SU-DHL-6 (cell line): Measurements from ENCODE around the gene ATE1.

Experiments
- EZH2phosphoT487 ChIP-seq: fragments of 200-600 bp; sonication (generic), shearing (Covaris generic); conservative IDR thresholded peaks from 2 replicates; pipeline ENCODE4 v1.6.1; 2018; ENCODE audit warnings: mild to moderate bottlenecking, antibody characterized with exemption, low read length, moderate library complexity, mixed read lengths
- TF ChIP-seq, protein P1 (sequence below): fragments of 200-600 bp; sonication (generic); IDR thresholded peaks from one replicate; pipeline ENCODE4 v1.5.1; 2017; ENCODE audit warnings: antibody characterized with exemption, mild to moderate bottlenecking, low read length, moderate library complexity; ENCODE audit not compliant: insufficient read depth, poor library complexity, severe bottlenecking

GRCh38 chr10:121879476-121879875, 48.4 kb downstream of the ATE1 start:
- TF ChIP-seq, protein P1, sequence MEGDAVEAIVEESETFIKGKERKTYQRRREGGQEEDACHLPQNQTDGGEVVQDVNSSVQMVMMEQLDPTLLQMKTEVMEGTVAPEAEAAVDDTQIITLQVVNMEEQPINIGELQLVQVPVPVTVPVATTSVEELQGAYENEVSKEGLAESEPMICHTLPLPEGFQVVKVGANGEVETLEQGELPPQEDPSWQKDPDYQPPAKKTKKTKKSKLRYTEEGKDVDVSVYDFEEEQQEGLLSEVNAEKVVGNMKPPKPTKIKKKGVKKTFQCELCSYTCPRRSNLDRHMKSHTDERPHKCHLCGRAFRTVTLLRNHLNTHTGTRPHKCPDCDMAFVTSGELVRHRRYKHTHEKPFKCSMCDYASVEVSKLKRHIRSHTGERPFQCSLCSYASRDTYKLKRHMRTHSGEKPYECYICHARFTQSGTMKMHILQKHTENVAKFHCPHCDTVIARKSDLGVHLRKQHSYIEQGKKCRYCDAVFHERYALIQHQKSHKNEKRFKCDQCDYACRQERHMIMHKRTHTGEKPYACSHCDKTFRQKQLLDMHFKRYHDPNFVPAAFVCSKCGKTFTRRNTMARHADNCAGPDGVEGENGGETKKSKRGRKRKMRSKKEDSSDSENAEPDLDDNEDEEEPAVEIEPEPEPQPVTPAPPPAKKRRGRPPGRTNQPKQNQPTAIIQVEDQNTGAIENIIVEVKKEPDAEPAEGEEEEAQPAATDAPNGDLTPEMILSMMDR, result no peak
- TF ChIP-seq EZH2phosphoT487, result no peak
